PC-9 (cell line): ENCODE measurements around the gene MAPRE3. TPM values are rescaled to one million over a fixed set of nuclear protein-coding genes. Genes with fewer than 3 reads are reported as not detected.

ENCODE experiments used
- BruUV-seq: library from RNA; stranded (reverse); fragments of 400-500 nt; replicated peaks from 2 replicates; lab custom pipeline; 2021; lab: Mats Ljungman, UMichigan
- CTCF ChIA-PET: fragments of 300-600 bp; sonication (Branson Sonifier 250); formaldehyde crosslinking; loops from one replicate; lab custom pipeline; 2022; ENCODE audit warnings: antibody characterized with exemption; lab: Charles Lee
- POLR2A ChIA-PET: fragments of 300-600 bp; sonication (Branson Sonifier 250); formaldehyde crosslinking; loops from one replicate; lab custom pipeline; 2022; ENCODE audit warnings: antibody characterized with exemption; ENCODE audit not compliant: unreplicated experiment; lab: Charles Lee
- DNase-seq, 2 experiments: peaks; one replicate each; pipeline versions ENCODE4 v3.0.0 to v3.0.0-alpha.2; 2015 to 2022; ENCODE audit warnings: mixed read lengths in 1 of 2
- H2AFZ ChIP-seq: fragments of 200-600 bp; sonication (generic); 2 replicates; pipeline ENCODE4 v1.8.1; 2017; ENCODE audit warnings: antibody characterized with exemption
- H3F3A ChIP-seq: fragments of 200-600 bp; sonication (generic); 2 replicates; pipeline ENCODE4 v1.8.1; 2017; ENCODE audit warnings: antibody characterized with exemption, mild to moderate bottlenecking, low read depth; ENCODE audit not compliant: insufficient read depth
- H3K27ac ChIP-seq: fragments of 200-600 bp; sonication (generic); 2 replicates; pipeline ENCODE4 v1.6.1; 2016; ENCODE audit warnings: mixed run types
- H3K27me3 ChIP-seq: fragments of 200-600 bp; sonication (generic); 2 replicates; pipeline ENCODE4 v1.6.1; 2016; ENCODE audit warnings: low read depth, mixed run types; ENCODE audit not compliant: insufficient read depth
- H3K36me3 ChIP-seq: fragments of 200-600 bp; sonication (generic); 2 replicates; pipeline ENCODE4 v1.6.1; 2016; ENCODE audit warnings: low read depth, mixed run types
- H3K4me1 ChIP-seq: fragments of 200-600 bp; sonication (generic); replicated peaks from 2 replicates; pipeline ENCODE4 v1.6.1; 2016; ENCODE audit warnings: mixed run types; ENCODE audit not compliant: insufficient read depth
- H3K4me2 ChIP-seq: fragments of 200-600 bp; sonication (generic); 2 replicates; pipeline ENCODE4 v1.6.1; 2017; ENCODE audit warnings: mixed run types
- H3K4me3 ChIP-seq: fragments of 200-600 bp; sonication (generic); 2 replicates; pipeline ENCODE4 v1.6.1; 2016; ENCODE audit warnings: mixed run types
- H3K79me2 ChIP-seq: fragments of 200-600 bp; sonication (generic); 2 replicates; pipeline ENCODE4 v1.6.1; 2017; ENCODE audit warnings: low read depth, mixed run types
- H3K9me2 ChIP-seq: fragments of 200-600 bp; sonication (generic); 2 replicates; pipeline ENCODE4 v1.8.1; 2017; ENCODE audit warnings: mild to moderate bottlenecking; ENCODE audit not compliant: insufficient read depth
- H3K9me3 ChIP-seq: fragments of 200-600 bp; sonication (generic); 2 replicates; pipeline ENCODE4 v1.8.1; 2016; ENCODE audit warnings: low read depth; ENCODE audit not compliant: insufficient read depth
- H4K20me1 ChIP-seq: fragments of 200-600 bp; sonication (generic); 2 replicates; pipeline ENCODE4 v1.8.1; 2017; ENCODE audit not compliant: insufficient read depth
- EZH2 ChIP-seq: fragments of 200-600 bp; sonication (generic); IDR thresholded peaks from 2 replicates; pipeline ENCODE4 v1.8.0; 2017; ENCODE audit warnings: antibody characterized with exemption, low read depth
- intact Hi-C: fragments of 100-400 bp; cut with micrococcal nuclease; formaldehyde crosslinking; loops from one replicate; pipeline ENCODE4 v1.10.0; 2022; ENCODE audit not compliant: unreplicated experiment
- total RNA-seq: library from RNA; stranded (reverse); gene quantifications from 2 replicates; pipeline ENCODE4 v1.2.3, GENCODE V29; 2021
- TF ChIP-seq, protein P1 (sequence below): fragments of 200-600 bp; sonication (generic); conservative IDR thresholded peaks from 2 replicates; pipeline ENCODE4 v1.6.1; 2017; ENCODE audit warnings: mixed run types, antibody characterized with exemption, mild to moderate bottlenecking, moderate library complexity

MAPRE3 gene
- total RNA-seq, 1 experiment from 2014 or later: 25.2 TPM

GRCh38 chr2:27070653-27071276, 100.3 kb downstream of the MAPRE3 start:
- ChIA-PET CTCF (interaction anchor here (0.6 kb wide), 1 partner anchor 197 kb away, joined by 3 read pairs; no protein-coding TSS in a partner anchor), POLR2A (interaction anchor here (0.6 kb wide), 1 partner anchor 369 kb away, joined by 5 read pairs; no protein-coding TSS in a partner anchor)
- H2AFZ ChIP-seq: peak overlapping the region; percentile 84
- H3K9me3 ChIP-seq: no peaks in the 10 kb centered on the region
- peak overlapping the region; percentile 90 for H3K4me3 ChIP-seq
- intact Hi-C loops: no loop called here
- H3F3A ChIP-seq: peaks cover 5% of the 10 kb centered on the region; the same call in 1 of the 2 replicates
- 0 out of 2 replicates have a peak, but pooled peaks cover 6% of the 10 kb centered on the region for H4K20me1 ChIP-seq
- no peak for DNase-seq
- peaks cover 29% of the 10 kb centered on the region for H3K79me2 ChIP-seq
- no peaks in the 10 kb centered on the region for H3K27me3 ChIP-seq
- peak overlapping the region; percentile 94 for H3K4me2 ChIP-seq
- TF ChIP-seq, protein P1, sequence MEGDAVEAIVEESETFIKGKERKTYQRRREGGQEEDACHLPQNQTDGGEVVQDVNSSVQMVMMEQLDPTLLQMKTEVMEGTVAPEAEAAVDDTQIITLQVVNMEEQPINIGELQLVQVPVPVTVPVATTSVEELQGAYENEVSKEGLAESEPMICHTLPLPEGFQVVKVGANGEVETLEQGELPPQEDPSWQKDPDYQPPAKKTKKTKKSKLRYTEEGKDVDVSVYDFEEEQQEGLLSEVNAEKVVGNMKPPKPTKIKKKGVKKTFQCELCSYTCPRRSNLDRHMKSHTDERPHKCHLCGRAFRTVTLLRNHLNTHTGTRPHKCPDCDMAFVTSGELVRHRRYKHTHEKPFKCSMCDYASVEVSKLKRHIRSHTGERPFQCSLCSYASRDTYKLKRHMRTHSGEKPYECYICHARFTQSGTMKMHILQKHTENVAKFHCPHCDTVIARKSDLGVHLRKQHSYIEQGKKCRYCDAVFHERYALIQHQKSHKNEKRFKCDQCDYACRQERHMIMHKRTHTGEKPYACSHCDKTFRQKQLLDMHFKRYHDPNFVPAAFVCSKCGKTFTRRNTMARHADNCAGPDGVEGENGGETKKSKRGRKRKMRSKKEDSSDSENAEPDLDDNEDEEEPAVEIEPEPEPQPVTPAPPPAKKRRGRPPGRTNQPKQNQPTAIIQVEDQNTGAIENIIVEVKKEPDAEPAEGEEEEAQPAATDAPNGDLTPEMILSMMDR: no peak
- TF ChIP-seq EZH2: no peak
- H3K9me2 ChIP-seq: no peaks in the 10 kb centered on the region
- peaks cover 14% of the 10 kb centered on the region for H3K36me3 ChIP-seq
- 0 out of 2 replicates have a peak overlapping the region, but pooled peaks have one; percentile 2 for H3K27ac ChIP-seq
- H3K4me1 ChIP-seq: peaks cover 11% of the 10 kb centered on the region
- BruUV-seq: TSS peak; percentile 61

DNA sequence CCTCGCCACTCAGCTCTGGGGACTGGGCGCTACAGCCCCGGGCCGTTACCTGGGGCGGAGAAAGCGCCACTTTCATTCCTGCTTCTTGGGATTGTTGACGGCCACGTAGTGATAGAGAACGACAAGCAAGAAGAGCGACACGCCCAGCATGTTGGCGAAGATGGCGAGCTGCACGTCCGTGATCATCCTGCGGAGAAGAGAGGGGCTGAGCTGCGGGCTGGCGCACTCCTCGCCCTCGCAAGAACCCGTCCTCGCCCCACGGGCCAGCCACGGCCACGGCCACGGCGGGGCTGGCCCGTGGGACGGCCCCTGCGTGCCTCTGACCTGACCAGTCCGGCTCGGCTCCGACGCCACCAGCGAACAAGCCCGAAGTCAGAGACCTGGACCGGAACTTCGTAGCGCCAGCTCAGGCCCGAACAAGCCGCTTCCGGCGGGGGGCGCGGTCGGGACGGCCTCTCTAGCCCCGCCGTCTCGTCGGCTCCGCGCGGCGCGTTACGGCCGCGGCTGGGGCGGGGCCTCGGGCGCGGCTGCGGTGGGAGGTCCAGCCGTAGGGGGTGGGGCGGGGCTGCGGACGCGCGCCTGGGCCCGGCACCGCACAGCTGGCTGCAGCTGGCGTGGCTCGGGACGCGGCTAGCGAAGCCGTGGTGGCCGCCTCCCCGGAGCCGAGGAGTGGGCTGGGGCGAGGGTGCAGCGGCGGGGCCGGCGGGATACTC, 101.0 kb downstream of the MAPRE3 start, which contains the start of gene OST4:
Gene OST4 (minus strand): TSS at position 378 of the 713 bp plus-strand sequence.
- Histone ChIP-seq H2AFZ (peak within 1 kb of the TSS; percentile 88), H3K27ac (0 out of 2 replicates have a peak within 1 kb of the TSS, but pooled peaks have one; percentile 2), H3K36me3 (peaks cover 14% of the 10 kb centered on the region), H4K20me1 (0 out of 2 replicates have a peak, but pooled peaks cover 6% of the 10 kb centered on the region), H3K9me3 (no peaks in the 10 kb centered on the region), H3K4me2 (peak within 1 kb of the TSS; percentile 94), H3K9me2 (no peaks in the 10 kb centered on the region), H3K79me2 (peaks cover 29% of the 10 kb centered on the region), H3K4me1 (peaks cover 11% of the 10 kb centered on the region), H3K4me3 (peak within 1 kb of the TSS; percentile 90), H3K27me3 (0 out of 2 replicates have a peak, but pooled peaks cover 2% of the 10 kb centered on the region), H3F3A (peaks cover 9% of the 10 kb centered on the region; the same call in 1 of the 2 replicates)
- peak; percentile 78 to 92 for DNase-seq
- intact Hi-C loops: no loop called here
- ChIA-PET CTCF (interaction anchor here (0.6 kb wide), 1 partner anchor 196 kb away, joined by 3 read pairs; no protein-coding TSS in a partner anchor), POLR2A (interaction anchor here (0.6 kb wide), 2 partner anchors 298 to 368 kb away, joined by 3 to 5 read pairs; no protein-coding TSS in a partner anchor)
- TF ChIP-seq, protein P1: no peak; the same call in 1 of the 2 replicates
- no peak for TF ChIP-seq EZH2
- no TSS peak for BruUV-seq
